ENCODE results near the gene HYAL2.
A peak's percentile ranks its signal among the peaks of the same experiment; 100 is the strongest.

Gene HYAL2

DNA sequence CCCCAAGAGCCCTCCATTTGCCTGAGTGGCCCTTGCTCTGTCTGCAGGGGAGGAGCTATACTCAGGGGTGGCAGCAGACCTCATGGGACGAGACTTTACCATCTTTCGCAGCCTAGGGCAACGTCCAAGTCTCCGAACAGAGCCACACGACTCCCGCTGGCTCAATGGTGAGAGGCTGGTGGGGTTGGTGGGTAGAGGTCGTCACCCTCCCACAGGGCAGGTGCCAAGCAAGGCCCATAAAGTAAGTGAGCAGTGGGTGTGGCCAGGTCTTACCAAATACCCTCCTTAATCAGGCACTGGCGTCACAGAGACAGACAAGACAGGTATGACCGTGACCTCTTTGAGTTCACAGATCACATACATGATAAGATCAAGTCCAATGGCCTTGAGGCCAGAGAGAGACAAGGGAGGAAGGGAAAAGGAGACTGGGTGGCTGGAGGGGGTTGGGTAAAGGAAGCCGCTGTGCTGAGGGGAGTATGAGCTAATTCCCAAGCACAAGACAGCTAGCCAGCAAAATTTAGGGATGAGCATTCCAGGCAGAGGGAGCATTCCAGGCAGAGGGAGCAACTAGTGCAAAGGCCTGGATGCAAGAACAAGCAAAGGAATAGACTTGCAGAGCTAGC is 51.1 kb downstream of the HYAL2 start:
- no peak for DNase-seq (ENCODE audit: low read depth)
- H3K4me3 ChIP-seq (ENCODE audit: control insufficient read depth, low read depth, low read length): no peak overlapping the region
- TF ChIP-seq CTCF (conservative IDR thresholded peaks at IDR 0.05; ENCODE audit: control insufficient read depth, insufficient read depth, low read depth, low read length): no peak

GRCh38 chr3:50270422-50271224 is 51.9 kb downstream of the HYAL2 start:
- TF ChIP-seq CTCF (conservative IDR thresholded peaks at IDR 0.05; ENCODE audit: control insufficient read depth, insufficient read depth, low read depth, low read length): no peak
- no peak for DNase-seq (ENCODE audit: low read depth)
- H3K4me3 ChIP-seq (ENCODE audit: control insufficient read depth, low read depth, low read length): no peak overlapping the region

DNA sequence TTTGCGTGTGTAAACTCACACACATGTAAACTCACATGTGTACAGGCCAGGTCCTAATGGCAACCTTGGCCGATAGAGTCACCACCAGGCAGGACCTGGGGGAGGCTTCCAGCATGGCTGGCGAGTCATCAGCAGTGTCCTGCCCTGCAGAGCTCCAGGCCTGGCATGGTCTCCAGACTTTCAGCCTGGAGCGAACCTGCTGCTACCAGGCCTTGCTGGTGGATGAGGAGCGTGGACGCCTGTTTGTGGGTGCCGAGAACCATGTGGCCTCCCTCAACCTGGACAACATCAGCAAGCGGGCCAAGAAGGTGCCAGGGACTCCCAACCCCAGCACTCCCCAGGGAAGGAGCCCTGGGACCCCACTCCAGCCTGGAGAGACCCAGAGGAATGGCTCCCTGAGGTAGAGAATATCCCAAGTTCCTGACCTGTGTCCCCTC is 52.5 kb downstream of the HYAL2 start:
- peak; percentile 52 for DNase-seq (ENCODE audit: low read depth)
- no peak for TF ChIP-seq CTCF (conservative IDR thresholded peaks at IDR 0.05; ENCODE audit: control insufficient read depth, insufficient read depth, low read depth, low read length)
- H3K4me3 ChIP-seq (ENCODE audit: control insufficient read depth, low read depth, low read length): no peak overlapping the region

- TF ChIP-seq CTCF (conservative IDR thresholded peaks at IDR 0.05; ENCODE audit: control insufficient read depth, insufficient read depth, low read depth, low read length): no peak
- no peak overlapping the region for H3K4me3 ChIP-seq (ENCODE audit: control insufficient read depth, low read depth, low read length)
- DNase-seq (ENCODE audit: low read depth): no peak
Measured at GRCh38 chr3:50269460-50269859, 53.1 kb downstream of the HYAL2 start.

DNA sequence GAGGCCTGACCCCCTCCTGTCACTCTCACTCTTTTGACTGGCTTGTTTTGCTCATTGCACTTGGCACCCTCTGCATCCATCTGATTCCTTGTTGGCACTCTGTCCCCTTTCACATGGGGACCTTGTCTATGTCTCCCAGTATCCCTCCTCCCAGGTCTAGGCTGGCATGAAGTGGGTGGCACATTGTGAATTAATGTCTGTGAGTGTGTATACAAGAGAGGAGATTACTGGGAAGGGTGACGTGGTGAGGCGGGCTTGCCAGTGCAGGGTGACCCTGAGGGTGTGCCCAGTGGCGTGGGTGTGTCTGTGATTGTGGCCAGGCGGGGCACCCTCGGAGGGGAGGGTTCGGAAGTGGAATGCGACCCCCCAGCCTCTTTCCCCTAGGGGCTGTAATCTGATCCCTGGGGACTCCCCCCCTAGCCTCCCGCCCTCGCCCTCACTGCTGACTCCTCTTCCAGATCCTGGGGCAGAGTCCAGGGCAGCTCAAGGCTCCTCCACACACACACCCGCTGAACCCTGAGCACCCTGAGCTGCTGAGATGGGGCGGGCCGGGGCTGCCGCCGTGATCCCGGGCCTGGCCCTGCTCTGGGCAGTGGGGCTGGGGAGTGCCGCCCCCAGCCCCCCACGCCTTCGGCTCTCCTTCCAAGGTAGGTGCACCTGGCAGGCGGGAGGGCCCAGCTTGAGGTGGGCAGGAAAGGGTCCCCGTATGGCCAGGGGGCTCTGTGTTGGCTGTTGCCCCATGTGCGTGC is 53.7 kb downstream of the HYAL2 start, which contains the start of gene SEMA3B:
Gene SEMA3B (plus strand): TSS at position 445 of the 749 bp plus-strand sequence. CDS start 94 bp downstream, at position 539.
- no peak for DNase-seq (ENCODE audit: low read depth)
- no peak within 1 kb of the TSS for H3K4me3 ChIP-seq (ENCODE audit: control insufficient read depth, low read depth, low read length)
- TF ChIP-seq CTCF (conservative IDR thresholded peaks at IDR 0.05; ENCODE audit: control insufficient read depth, insufficient read depth, low read depth, low read length): no peak

DNA sequence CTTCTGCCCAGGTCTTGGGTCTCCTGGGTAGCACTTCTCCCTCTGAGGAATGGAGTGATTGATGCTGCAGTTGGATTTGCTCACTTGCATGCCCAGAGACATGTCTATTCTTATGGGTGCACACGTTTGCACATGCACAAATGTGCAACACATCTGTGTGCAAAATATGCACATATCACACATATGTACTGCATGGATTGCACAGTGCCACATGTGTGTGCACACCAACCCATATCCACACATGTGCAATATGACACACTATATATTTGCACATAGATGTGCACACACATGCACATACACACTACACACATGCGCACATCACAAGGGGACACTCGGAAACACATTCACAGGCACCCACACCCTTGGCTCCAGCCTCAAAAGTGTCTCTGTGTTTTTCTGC is 54.3 kb downstream of the HYAL2 start:
- TF ChIP-seq CTCF (conservative IDR thresholded peaks at IDR 0.05; ENCODE audit: control insufficient read depth, insufficient read depth, low read depth, low read length): no peak
- DNase-seq (ENCODE audit: low read depth): peak; percentile 33
- no peak overlapping the region for H3K4me3 ChIP-seq (ENCODE audit: control insufficient read depth, low read depth, low read length)
